HL-60/S4 treated with retinoic acid at 250 ng/mL for 4 days and 3 days (cell line): ENCODE results near the gene CHURC1.

Experiments
- in situ Hi-C: fragments of 300-500 bp; cut with MboI; formaldehyde crosslinking; loops from 2 replicates; pipeline ENCODE4 v1.7.0; 2022; ENCODE audit warnings: low sequenced_read_pairs

Gene CHURC1

GRCh38 chr14:64954491-64955240 lies 40.4 kb downstream of the CHURC1 start:
- in situ Hi-C loops = no loop called here

GRCh38 chr14:64955297-64955696 lies 41.0 kb downstream of the CHURC1 start:
- in situ Hi-C loops = no loop called here

GRCh38 chr14:64956697-64957406 lies 42.6 kb downstream of the CHURC1 start:
- in situ Hi-C loops = no loop called here

- in situ Hi-C loops = no loop called here
These were observed 43.9 kb downstream of the CHURC1 start for GRCh38 chr14:64958201-64958600.

GRCh38 chr14:64958743-64959142 lies 44.5 kb downstream of the CHURC1 start:
- in situ Hi-C loops = no loop called here

GRCh38 chr14:64960762-64961276 lies 46.6 kb downstream of the CHURC1 start:
- in situ Hi-C loops = no loop called here

- in situ Hi-C loops = no loop called here
These were observed 49.4 kb downstream of the CHURC1 start for GRCh38 chr14:64963611-64964010.

GRCh38 chr14:64965356-64966000 lies 51.2 kb downstream of the CHURC1 start:
- in situ Hi-C loops = no loop called here

- in situ Hi-C loops = no loop called here
These were observed 52.7 kb downstream of the CHURC1 start for GRCh38 chr14:64966976-64967375.

GRCh38 chr14:64968167-64968566 lies 53.9 kb downstream of the CHURC1 start:
- in situ Hi-C loops = no loop called here

- in situ Hi-C loops = no loop called here
These were observed 54.4 kb downstream of the CHURC1 start for GRCh38 chr14:64968651-64969050.

GRCh38 chr14:64970041-64970440 lies 55.8 kb downstream of the CHURC1 start:
- in situ Hi-C loops = no loop called here

- in situ Hi-C loops = no loop called here
These were observed 56.7 kb downstream of the CHURC1 start for GRCh38 chr14:64970776-64971477.

- in situ Hi-C loops = no loop called here
These were observed 57.3 kb downstream of the CHURC1 start for GRCh38 chr14:64971491-64971942.

- in situ Hi-C loops = no loop called here
These were observed 57.9 kb downstream of the CHURC1 start, which contains the start of gene RAB15 for GRCh38 chr14:64971943-64972791. Gene RAB15, minus strand, starts transcription at chr14:64972336. Its CDS starts 260 bp downstream, at chr14:64972076.

- in situ Hi-C loops = no loop called here
These were observed 58.8 kb downstream of the CHURC1 start for GRCh38 chr14:64973026-64973442.

- in situ Hi-C loops = no loop called here
These were observed 59.6 kb downstream of the CHURC1 start for GRCh38 chr14:64973826-64974225.

- in situ Hi-C loops = no loop called here
These were observed 60.3 kb downstream of the CHURC1 start for GRCh38 chr14:64974563-64974962.

GRCh38 chr14:64979336-64980074 lies 65.2 kb downstream of the CHURC1 start:
- in situ Hi-C loops = no loop called here
